ENCODE results near the gene CPS1.

CPS1 gene

DNA sequence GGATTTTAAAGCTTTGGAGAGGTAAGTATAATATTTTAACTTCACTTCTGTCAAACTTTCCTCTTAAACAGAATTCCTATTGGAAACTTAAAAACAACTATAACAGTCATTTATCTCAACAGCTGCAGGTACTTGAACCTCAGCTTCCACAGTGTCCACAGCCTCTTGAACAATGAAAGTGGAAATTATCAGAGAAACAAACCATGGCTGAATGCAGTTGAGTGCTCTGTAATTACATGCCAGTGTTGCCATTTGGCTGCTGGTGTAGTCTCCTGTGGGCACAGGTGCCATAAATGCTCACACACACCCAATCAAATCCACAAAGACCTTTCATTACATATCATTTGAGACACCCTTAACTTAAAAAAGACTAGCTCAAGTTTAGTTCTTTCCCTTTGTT, 125.1 kb downstream of the CPS1 start:
- no peak for DNase-seq (ENCODE audit: low read depth in 2 of 2)

DNA sequence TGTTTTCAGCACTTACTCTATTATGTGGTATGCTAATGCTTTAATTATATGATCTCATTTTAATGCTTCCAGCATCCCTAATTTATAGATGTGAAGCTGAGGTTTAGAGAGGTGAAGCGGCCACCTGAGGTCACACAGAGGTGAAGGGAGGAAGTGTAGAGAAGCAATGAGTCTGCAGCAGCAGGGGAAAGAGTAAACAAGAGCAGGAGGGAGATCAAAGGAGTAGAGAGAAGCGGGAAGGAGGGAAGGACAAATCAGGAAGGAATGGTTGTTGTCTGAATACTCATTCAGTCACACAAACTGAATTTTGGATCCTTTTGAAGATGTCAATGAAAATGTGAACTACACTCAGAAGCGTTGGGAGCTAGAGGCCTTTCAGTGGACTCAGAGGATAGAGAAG, 130.0 kb downstream of the CPS1 start:
- DNase-seq (ENCODE audit: low read depth in 2 of 2) = no peak

DNA sequence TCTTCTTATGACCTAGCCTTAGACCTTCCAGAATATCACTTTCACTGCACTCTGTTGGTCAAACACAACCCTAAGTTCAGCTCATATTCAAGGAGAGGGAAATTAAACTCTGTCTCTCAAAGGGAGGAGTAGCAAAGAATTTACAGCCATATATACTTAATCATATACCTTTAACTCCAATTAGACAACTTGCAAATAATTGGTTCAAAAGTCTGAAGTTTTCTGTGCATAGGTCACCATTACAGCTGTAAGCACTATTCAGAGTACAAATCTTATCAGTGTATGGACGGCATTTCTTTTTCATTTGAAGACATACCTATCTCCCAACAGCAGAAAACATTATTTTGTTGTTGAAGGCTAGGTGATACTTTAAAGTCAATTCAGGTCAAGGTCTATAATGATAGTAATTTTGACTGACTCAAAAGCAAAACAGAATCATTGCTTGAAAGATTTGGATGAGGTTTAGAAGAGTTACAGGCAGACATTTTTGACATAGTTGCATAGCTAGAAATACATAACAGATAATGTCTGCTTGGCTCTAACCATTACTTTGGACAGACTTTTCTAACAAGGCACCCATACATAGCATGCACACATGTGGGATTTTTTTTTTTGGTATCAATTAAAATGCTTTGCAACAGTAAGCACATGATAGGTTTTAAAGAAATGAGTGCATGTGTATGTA, 131.5 kb downstream of the CPS1 start:
- no peak for DNase-seq (ENCODE audit: low read depth in 2 of 2)

DNA sequence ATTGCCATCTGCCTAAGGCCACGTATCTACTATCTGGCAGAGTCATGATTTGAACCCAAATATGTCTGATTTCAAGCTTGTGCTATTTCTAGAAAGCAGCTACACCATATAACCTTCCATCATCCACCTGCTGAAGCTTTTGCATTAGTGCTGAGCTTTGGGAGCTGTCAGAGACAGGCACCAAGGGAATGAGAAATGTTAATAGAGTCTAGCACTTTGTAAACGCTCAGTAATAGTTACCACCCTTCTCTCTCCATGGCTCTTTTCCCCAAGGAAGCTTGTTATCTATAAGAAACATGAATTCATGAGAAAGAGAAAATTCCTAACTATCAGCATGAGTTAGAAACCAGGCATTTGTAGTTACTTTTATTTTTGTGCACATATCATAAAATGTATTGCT, 151.5 kb downstream of the CPS1 start:
- DNase-seq (ENCODE audit: low read depth in 2 of 2) = no peak

DNA sequence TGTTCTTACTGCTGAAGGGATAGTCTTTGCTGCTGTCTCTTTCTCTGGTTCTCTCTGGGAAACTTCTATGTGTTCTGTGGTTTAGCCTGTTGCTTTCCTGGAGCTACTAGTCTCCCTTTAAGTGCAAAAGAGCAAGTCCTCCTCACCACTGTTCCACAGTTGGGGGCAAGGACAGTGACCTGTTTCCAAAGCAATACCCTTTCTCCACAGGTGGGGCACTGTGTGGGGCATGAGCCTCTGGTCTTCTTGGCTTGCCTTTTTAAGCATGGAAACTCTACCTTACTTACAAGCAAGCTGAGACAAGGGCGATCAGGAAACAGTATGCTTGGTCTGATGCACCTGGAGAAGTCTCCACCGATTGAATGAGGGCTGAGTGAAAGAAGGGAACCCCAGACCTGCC, 156.7 kb downstream of the CPS1 start:
- no peak for DNase-seq (ENCODE audit: low read depth in 2 of 2)

DNA sequence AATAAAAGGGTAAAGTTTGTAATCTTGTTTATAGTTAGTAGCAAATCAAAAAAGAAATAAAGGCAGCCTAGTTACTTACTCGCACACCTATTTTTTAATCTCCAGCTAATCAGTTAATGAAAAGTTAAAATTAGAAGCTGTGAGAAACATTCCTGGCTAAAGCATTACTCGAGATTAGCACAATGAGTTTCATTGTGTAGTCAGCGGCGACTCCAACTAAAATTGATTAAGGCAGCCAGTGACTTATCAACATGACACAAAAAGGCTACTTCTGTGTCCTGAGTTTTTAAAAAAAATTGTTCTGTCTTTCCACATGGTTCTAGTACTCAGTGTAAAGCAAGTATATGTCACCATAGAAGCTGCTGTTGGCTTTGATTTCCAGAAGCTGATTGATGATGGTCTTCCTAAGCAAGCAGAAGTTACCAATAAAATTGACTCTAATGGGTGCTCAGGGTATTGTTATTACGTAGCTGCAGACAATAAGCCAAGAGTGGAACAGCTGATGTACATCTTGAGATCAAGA, 159.2 kb downstream of the CPS1 start:
- no peak for DNase-seq (ENCODE audit: low read depth in 2 of 2)

DNA sequence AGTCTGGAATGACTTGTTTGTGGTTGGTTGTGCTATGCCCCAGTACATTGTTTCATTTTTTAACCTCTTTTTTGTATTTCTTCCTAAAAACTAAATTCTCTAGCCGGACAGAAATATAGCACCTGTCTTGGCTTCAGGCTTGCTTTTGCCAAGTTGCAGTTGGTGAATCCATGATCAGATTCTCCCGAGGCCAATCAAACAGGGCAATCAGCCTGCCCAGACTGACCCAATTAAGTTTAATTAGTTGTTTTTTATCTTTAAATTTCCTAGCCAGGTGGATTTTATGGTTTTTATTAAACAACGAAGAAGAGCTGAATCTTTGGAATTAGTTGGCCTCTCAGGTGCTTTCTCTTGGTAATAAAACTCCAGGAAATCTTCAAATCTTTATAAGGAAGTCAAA, 162.1 kb downstream of the CPS1 start:
- DNase-seq (ENCODE audit: low read depth in 2 of 2) = no peak

DNA sequence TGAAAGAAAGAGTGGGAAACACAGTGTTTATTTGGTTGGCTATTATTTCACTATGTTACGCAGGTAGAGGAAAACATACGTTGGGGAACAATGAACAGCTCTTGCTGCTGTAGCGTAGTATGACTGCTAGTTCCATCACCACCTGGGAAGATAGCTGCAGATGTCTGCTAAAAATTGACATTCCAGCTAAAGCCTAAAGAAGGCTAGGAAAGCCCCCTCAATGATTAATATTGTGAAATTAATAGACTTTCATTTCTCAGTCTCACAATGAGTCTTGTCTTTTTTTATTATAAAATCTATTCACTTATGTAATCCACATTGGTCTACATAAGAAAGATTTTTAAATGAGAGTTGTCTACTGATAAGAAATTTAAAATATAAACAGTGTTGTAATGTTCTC, 165.7 kb downstream of the CPS1 start:
- no peak for DNase-seq (ENCODE audit: low read depth in 2 of 2)

DNA sequence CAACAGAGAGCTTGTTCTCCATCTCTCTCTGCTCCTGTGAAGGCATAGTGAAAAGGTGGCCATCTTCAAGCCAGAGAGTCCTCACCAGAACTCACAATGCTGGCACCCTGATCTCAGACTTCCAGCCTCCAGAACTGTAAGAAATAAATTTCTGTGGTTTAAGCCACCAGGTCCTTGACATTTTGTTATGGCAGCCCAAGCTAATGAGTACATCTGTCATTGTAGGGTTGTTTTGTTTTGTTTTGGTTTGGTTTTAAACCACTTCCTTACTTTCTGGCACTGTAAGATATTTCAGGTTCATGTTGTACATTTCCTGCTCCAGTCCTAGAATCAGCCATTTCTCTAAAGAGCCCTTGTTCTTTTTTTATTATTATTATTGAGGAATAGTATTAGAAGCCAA, 171.2 kb downstream of the CPS1 start:
- no peak for DNase-seq (ENCODE audit: low read depth in 2 of 2)
